A549 (cell line): ENCODE measurements around the gene ITPRID1. TPM values are rescaled to one million over a fixed set of nuclear protein-coding genes. Genes with fewer than 3 reads are reported as not detected.

Experiments used
- ATAC-seq, 2 experiments: fragments of 200-7000 bp in 1 of 2; fragments of >200 bp in 1 of 2; cut with Nextera tagmentation in 1 of 2; cut with Tn5 transposase in 1 of 2; 3 replicates each; pipeline versions ENCODE4 v1.8.0 to v1.9.1; 2018 to 2020; ENCODE audit warnings: mild to moderate bottlenecking in 1 of 2, moderate library complexity in 1 of 2
- CTCF ChIA-PET: fragments of 300-600 bp; sonication (Branson Sonifier 250); formaldehyde crosslinking; extraction: SDS; loops from one replicate; lab custom pipeline; 2021; ENCODE audit warnings: antibody characterized with exemption, inconsistent platforms; lab: Yijun Ruan, JAX
- POLR2A ChIA-PET: fragments of 350-600 bp; formaldehyde crosslinking; extraction: SDS; loops from one replicate; lab custom pipeline; 2021; ENCODE audit warnings: antibody characterized with exemption, inconsistent platforms; lab: Yijun Ruan, JAX
- DNase-seq, 2 experiments: peaks; one replicate each; pipeline versions ENCODE4 v3.0.0 to v3.0.0-alpha.2; 2011 to 2016; ENCODE audit warnings: low read depth in 1 of 2, low spot score in 1 of 2
- FAIRE-seq: peaks from 2 replicates; lab custom pipeline; 2011; peaks lifted over from hg19 to GRCh38; lab: Jason Lieb, UNC
- H3K27ac ChIP-seq, 2 experiments: fragments of >200 bp; sonication (Bioruptor Twin); formaldehyde crosslinking; 3 replicates each; pipeline ENCODE4 v1.5.1; 2016 to 2017
- H3K4me1 ChIP-seq: fragments of >200 bp; sonication (Bioruptor Twin); formaldehyde crosslinking; 3 replicates; pipeline ENCODE4 v1.6.1; 2016
- H3K4me2 ChIP-seq: fragments of >200 bp; sonication (Bioruptor Twin); formaldehyde crosslinking; 3 replicates; pipeline ENCODE4 v1.6.1; 2016
- H3K4me3 ChIP-seq: fragments of >200 bp; sonication (Bioruptor Twin); formaldehyde crosslinking; 3 replicates; pipeline ENCODE4 v1.5.1; 2016
- H3K9me3 ChIP-seq: fragments of >200 bp; sonication (Bioruptor Twin); formaldehyde crosslinking; 3 replicates; pipeline ENCODE4 v1.6.1; 2016
- ESRRA ChIP-seq: fragments of 150-350 bp; IDR thresholded peaks from 2 replicates; pipeline ENCODE4 v1.6.1; 2014; ENCODE audit warnings: mild to moderate bottlenecking, low read length, borderline replicate concordance
- MAFK ChIP-seq: fragments of 450-650 bp; IDR thresholded peaks from 2 replicates; pipeline ENCODE4 v1.6.1; 2014; ENCODE audit not compliant: partially characterized antibody
- ZC3H11A ChIP-seq: fragments of 450-650 bp; IDR thresholded peaks from 2 replicates; pipeline ENCODE4 v1.6.1; 2014; ENCODE audit warnings: antibody characterized with exemption, mild to moderate bottlenecking
- whole genome bisulfite sequencing: methylation state at CpG from one replicate; pipeline ENCODE4 v1.1.6; 2017; ENCODE audit errors: missing lambda C conversion rate; 5-methylcytosine and 5-hydroxymethylcytosine counted together
- polyA plus RNA-seq, 4 experiments: library from polyadenylated mRNA; depleted of rRNA in 3 of 4; stranded (reverse); fragments of >200 nt; fragmentation: RNase III in 1 of 4; extraction: RNeasy Plus Mini Kit Qiagen cat#74134 plus additional on column Dnase treatment in 1 of 4; gene quantifications; 2 replicates in 3 of 4; 3 replicates in 1 of 4; pipeline ENCODE4 v1.2.3, GENCODE V29; 2011 to 2017

Gene ITPRID1
- polyA plus RNA-seq, 2 of the 4 experiments (the other 2 are of a cell fraction) = not detected

DNA sequence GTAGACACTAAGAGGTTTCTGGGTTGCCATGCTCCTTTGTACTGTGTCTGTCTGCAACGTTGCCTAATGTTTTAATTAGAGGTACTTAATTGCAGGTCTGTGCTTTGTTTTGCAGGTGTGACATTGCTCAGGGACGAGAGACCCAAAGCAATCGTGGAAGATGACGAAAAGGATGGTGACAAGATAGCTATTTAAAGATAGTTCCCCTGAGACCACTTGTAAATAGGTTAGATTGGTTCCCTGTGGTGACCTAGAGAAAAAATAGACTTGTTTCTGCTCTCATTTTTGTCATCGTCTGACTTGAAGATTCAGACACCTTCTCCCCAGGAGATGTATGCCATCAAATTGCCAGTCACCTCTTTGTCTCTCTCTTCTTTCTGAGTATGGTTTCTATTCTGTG, 193.2 kb downstream of the ITPRID1 start:
- ATAC-seq (no peak), DNase-seq (no peak), FAIRE-seq (no peak)
- POLR2A ChIA-PET = no interaction called here
- CTCF ChIA-PET = no interaction called here
- 13% methylated on average over 5 of the region's 5 CpGs for WGBS
- no peak overlapping the region for H3K27ac ChIP-seq
- H3K4me2 ChIP-seq = no peak overlapping the region
- TF ChIP-seq MAFK = no peak
- no peak for TF ChIP-seq ESRRA
- TF ChIP-seq ZC3H11A = no peak
- H3K4me3 ChIP-seq = no peak overlapping the region
- H3K9me3 ChIP-seq = no peaks in the 10 kb centered on the region
- no peaks in the 10 kb centered on the region for H3K4me1 ChIP-seq

Other genes starting within 250 kb of the ITPRID1 start
- gene NEUROD6, start 173.4 kb upstream of the ITPRID1 start, polyA plus RNA-seq (2011; rRNA removed) = not detected in 2 replicates
- not detected in 3 replicates for gene NEUROD6, start 173.4 kb upstream of the ITPRID1 start, polyA plus RNA-seq (2017; fragmentation: RNase III; extraction: RNeasy Plus Mini Kit Qiagen cat#74134 plus additional on column Dnase treatment)
- gene PPP1R17, start 173.1 kb downstream of the ITPRID1 start, polyA plus RNA-seq (2011; rRNA removed) = not detected in 2 replicates
- gene PPP1R17, start 173.1 kb downstream of the ITPRID1 start, polyA plus RNA-seq (2017; fragmentation: RNase III; extraction: RNeasy Plus Mini Kit Qiagen cat#74134 plus additional on column Dnase treatment) = not detected in 3 replicates